ENCODE results near the gene DFFA. TPM values are rescaled to one million over a fixed set of nuclear protein-coding genes. Genes with fewer than 3 reads are reported as not detected.

Gene DFFA
- total and polyA plus RNA-seq, 2 of the 4 experiments (the other 2 are of a cell fraction) = 28.1 to 62.6 TPM

DNA sequence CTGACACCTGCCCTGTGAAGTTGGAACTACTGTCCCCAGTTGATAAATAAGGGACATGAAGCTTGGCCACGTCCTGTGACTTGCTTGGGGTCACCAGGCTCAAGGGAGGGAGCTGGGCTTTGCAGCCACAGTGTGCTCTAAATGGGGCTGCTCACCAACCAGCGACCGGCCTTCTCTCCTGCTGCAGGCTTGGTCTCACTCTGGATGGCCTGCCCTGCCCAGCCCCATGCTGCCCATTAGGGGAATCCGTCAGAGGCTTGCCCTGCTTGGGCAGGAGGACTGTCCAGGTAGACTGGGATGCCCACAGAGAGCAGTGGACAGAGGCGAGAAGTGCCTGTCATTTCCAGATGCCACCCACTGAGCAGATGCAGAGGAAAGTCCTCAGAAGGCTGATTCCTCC is 43.3 kb downstream of the DFFA start:
- H3K4me2 ChIP-seq (ENCODE audit: low read depth, low read length) = no peak overlapping the region
- H3K4me1 ChIP-seq (ENCODE audit: control insufficient read depth, insufficient read depth, low read length) = peaks cover 2% of the 10 kb centered on the region
- intact Hi-C loops (cut with micrococcal nuclease) (loop anchor here (1.0 to 10.0 kb wide), 5 partner anchors 52 to 554 kb away; partner anchors contain the start of genes KIF1B, LZIC, NMNAT1 and UBE4B), dilution Hi-C loops (cut with HindIII; ENCODE audit: low sequenced_read_pairs, unreplicated experiment) (no loop called here), in situ Hi-C loops (cut with MboI; ENCODE audit: low sequenced_read_pairs) (no loop called here)
- peaks cover 4% of the 10 kb centered on the region for H3K9me1 ChIP-seq (ENCODE audit: insufficient read depth, low read length)
- H3K36me3 ChIP-seq (ENCODE audit: control insufficient read depth, insufficient read depth, low read length) = 0 out of 2 replicates have a peak, but pooled peaks cover 2% of the 10 kb centered on the region
- no peaks in the 10 kb centered on the region for H3K27me3 ChIP-seq (ENCODE audit: control insufficient read depth, insufficient read depth, low read length)
- no peak overlapping the region for H3K4ac ChIP-seq (ENCODE audit: low read depth, low read length)
- no peak overlapping the region for H2AK5ac ChIP-seq (ENCODE audit: low read depth, low read length)
- no peaks in the 10 kb centered on the region for H3K9me3 ChIP-seq (ENCODE audit: control insufficient read depth, insufficient read depth, low read length)
- H3K4me3 ChIP-seq (ENCODE audit: insufficient read depth, low read depth, low read length) = no peak overlapping the region
- no peak overlapping the region for H2BK120ac ChIP-seq (ENCODE audit: low read depth, low read length)
- H2AK9ac ChIP-seq (replicated peaks; ENCODE audit: low read depth, low read length, poor library complexity) = no peak overlapping the region
- no peak overlapping the region for H4K91ac ChIP-seq (ENCODE audit: insufficient read depth, low read depth, low read length)
- no peak overlapping the region for H3K18ac ChIP-seq (ENCODE audit: low read depth, low read length)
- H4K8ac ChIP-seq (ENCODE audit: low read depth in 2 of 2, low read length in 2 of 2) = no peak overlapping the region
- ATAC-seq (ENCODE audit: low read depth) = no peak
- no peak for TF ChIP-seq RFX5 (IDR thresholded peaks at IDR 0.05; ENCODE audit: low read depth, low read length)
- no peak for TF ChIP-seq FOS (IDR thresholded peaks at IDR 0.05; ENCODE audit: low read depth, low read length)
- TF ChIP-seq POLR2A (IDR thresholded peaks at IDR 0.05; ENCODE audit: low read depth, low read length) = no peak
- no peak for TF ChIP-seq NFE2L2 (IDR thresholded peaks at IDR 0.05; ENCODE audit: low read depth, low read length)
- no peak for TF ChIP-seq MXI1 (IDR thresholded peaks at IDR 0.05; ENCODE audit: borderline replicate concordance, low read depth, low read length)
- TF ChIP-seq CEBPB (IDR thresholded peaks at IDR 0.05; ENCODE audit: low read depth, low read length) = no peak
- TF ChIP-seq MAZ (IDR thresholded peaks at IDR 0.05; ENCODE audit: borderline replicate concordance, low read depth, low read length) = no peak
- no peak for TF ChIP-seq RCOR1 (IDR thresholded peaks at IDR 0.05; ENCODE audit: insufficient replicate concordance, low read length)
- no peak for TF ChIP-seq BHLHE40 (IDR thresholded peaks at IDR 0.05; ENCODE audit: low read depth, low read length)
- TF ChIP-seq, protein P1, sequence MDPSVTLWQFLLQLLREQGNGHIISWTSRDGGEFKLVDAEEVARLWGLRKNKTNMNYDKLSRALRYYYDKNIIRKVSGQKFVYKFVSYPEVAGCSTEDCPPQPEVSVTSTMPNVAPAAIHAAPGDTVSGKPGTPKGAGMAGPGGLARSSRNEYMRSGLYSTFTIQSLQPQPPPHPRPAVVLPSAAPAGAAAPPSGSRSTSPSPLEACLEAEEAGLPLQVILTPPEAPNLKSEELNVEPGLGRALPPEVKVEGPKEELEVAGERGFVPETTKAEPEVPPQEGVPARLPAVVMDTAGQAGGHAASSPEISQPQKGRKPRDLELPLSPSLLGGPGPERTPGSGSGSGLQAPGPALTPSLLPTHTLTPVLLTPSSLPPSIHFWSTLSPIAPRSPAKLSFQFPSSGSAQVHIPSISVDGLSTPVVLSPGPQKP (IDR thresholded peaks at IDR 0.05; ENCODE audit: borderline replicate concordance, low read depth, low read length) = no peak
- no peak for TF ChIP-seq USF2 (IDR thresholded peaks at IDR 0.05; ENCODE audit: low read depth, low read length)
- TF ChIP-seq MAFK (IDR thresholded peaks at IDR 0.05; ENCODE audit: low read depth, low read length) = no peak
- TF ChIP-seq CHD1 (IDR thresholded peaks at IDR 0.05; ENCODE audit: low read depth, low read length) = no peak
- TF ChIP-seq RAD21 (IDR thresholded peaks at IDR 0.05; ENCODE audit: low read length) = no peak
- TF ChIP-seq SMC3 (IDR thresholded peaks at IDR 0.05; ENCODE audit: low read depth, low read length) = no peak
- TF ChIP-seq CTCF (conservative IDR thresholded peaks at IDR 0.05; ENCODE audit: low read depth, low read length) = no peak
- no peak overlapping the region for H3K56ac ChIP-seq (ENCODE audit: extremely low read depth, insufficient read depth, low read length)
- CTCF ChIA-PET = interaction anchor here (0.9 kb wide), 1 partner anchor 65 kb away, joined by 3 read pairs; no protein-coding TSS in a partner anchor
- no TSS peak for BruUV-seq (replicated peaks)
- no peak overlapping the region for H2BK15ac ChIP-seq (ENCODE audit: low read depth, low read length)
- H3K27ac ChIP-seq (ENCODE audit: insufficient read depth, low read length) = no peak overlapping the region
- no peak overlapping the region for H3K9ac ChIP-seq (ENCODE audit: low read depth, low read length)
- no peak for DNase-seq
- H3K23ac ChIP-seq (ENCODE audit: low read depth, low read length) = no peak overlapping the region
- no peak overlapping the region for H2BK20ac ChIP-seq (ENCODE audit: low read depth, low read length)
- no peak overlapping the region for H3K14ac ChIP-seq (replicated peaks; ENCODE audit: low read depth, low read length)
- peaks cover 7 to 24% of the 10 kb centered on the region in 2 experiments; a peak in 3 of 4 replicates for H3K79me1 ChIP-seq (ENCODE audit: low read depth in 1 of 2, low read length in 2 of 2)
- no peak overlapping the region for H2AFZ ChIP-seq (replicated peaks; ENCODE audit: low read length, poor library complexity)
- no peak overlapping the region for H4K5ac ChIP-seq (ENCODE audit: low read depth, low read length)
- POLR2A ChIA-PET (ENCODE audit: unreplicated experiment) = no interaction called here
- H4K20me1 ChIP-seq (ENCODE audit: insufficient read depth, low read length) = no peaks in the 10 kb centered on the region
- WGBS, 2 experiments (ENCODE audit: extremely low coverage in 2 of 2, insufficient read length in 1 of 2) = no CpG with 5 or more reads among the region's 5 CpGs
- no peak overlapping the region for H2BK5ac ChIP-seq (ENCODE audit: low read depth, low read length, poor library complexity, severe bottlenecking)
